NCI-H187 (cell line): Measurements from ENCODE around the gene LRRC37A.
A peak's percentile ranks its signal among the peaks of the same experiment; 100 is the strongest.
"Not testable (repeated sequence)": the region's sequence is repeated elsewhere in the genome, so short reads cannot be mapped to it uniquely, and the experiment has no call there.

ENCODE experiments used
- DNase-seq, 2 experiments: peaks; one replicate each; lab custom pipeline; 2025; lab: John Stamatoyannopoulos, UW

Gene LRRC37A

GRCh38 chr17:46294831-46295230 lies at the start of gene LRRC37A:
LRRC37A (plus strand) TSS chr17:46295131; CDS start chr17:46295134, 3 bp downstream.
- DNase-seq: not testable (repeated sequence)

DNA sequence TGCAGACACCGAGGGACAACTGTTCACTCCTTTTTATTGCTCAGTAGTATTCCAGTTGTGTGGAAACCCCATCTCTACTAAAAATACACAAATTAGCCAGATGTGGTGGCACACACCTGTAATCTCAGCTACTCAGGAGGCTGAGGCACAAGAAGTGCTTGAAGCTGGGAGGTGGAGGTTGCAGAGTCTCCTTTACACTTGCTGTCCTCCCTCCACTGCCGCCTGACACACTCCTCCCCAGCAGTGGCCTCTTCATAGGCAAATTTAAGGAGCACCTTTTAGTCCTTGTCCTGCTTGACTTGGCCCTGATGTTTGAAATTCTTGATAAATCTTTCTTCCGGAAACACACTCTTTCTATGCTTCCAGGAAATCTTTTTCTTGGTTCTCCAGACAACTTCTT lies 45.8 kb upstream of the LRRC37A start:
- not testable (repeated sequence) for DNase-seq

GRCh38 chr17:46252804-46253203 lies 42.1 kb upstream of the LRRC37A start:
- not testable (repeated sequence) for DNase-seq

DNA sequence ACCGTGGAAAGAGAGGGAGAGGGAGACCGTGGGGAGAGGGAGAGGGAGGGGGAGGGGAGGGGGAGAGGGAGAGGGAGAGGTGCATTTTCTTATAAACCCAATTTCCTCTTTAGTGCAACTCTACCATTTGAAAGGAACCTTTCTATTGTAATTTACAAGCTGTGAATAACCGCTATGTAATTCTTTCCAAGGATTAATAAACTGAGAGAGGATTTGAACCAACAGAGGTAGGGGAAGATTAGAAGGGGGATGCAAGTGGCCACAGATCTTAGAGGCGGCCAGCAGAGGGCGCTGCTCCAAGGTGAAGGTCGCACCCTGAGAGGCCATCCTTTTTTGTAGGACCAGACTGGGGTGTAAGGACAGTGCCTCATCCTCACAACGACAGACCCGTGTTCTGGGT lies 41.2 kb upstream of the LRRC37A start:
- DNase-seq: not testable (repeated sequence)

GRCh38 chr17:46254215-46254614 lies 40.7 kb upstream of the LRRC37A start:
- DNase-seq: not testable (repeated sequence)

- DNase-seq: not testable (repeated sequence)
Measured at GRCh38 chr17:46256369-46256768, 38.6 kb upstream of the LRRC37A start.

DNA sequence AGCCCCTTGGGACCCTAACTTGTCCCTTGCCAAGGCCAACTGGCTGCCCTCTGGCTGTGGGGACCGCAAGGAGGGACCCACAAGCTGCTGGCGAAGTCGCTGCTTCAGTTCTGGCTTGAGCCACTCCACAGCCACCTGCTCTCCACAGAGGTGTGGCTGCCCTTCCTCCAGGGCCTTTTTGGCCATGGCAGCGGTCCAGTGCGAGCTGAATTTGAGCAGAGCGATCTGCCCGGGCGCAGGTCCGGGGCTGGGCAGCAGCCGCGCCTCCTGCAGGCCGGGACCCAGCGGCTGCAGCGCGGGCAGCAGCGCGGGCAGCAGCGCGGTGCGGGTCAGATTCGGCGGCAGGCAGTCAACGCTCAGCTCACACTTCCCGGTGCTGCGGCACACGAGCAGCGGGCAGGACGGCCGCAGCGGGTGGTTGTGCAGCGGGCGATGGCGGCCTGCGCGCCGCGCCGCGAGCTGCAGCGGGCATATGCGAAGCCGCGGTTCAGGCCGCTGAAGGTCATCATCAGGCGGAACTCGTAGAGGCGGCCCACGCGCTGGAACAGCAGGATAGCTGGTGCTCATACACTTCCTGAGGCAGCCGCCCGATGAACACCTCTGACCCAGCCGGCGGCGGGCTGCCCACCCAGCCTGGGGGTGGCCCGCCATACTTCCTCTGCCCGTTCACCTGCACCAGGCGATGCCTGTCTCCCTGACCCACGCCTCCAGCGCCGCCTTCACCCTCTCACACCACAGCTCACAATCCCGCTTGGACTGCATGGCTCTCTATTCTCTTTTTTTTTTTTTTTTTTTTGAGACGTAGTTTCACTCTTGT lies 34.9 kb upstream of the LRRC37A start:
- not testable (repeated sequence) for DNase-seq

- no peak for DNase-seq
Measured at GRCh38 chr17:46262271-46262670, 32.7 kb upstream of the LRRC37A start.

- no peak for DNase-seq
Measured at GRCh38 chr17:46264456-46265198, 30.3 kb upstream of the LRRC37A start.

GRCh38 chr17:46266063-46266655 lies 28.8 kb upstream of the LRRC37A start:
- not testable (repeated sequence) for DNase-seq

- peak; percentile 59 to 78 for DNase-seq
Measured at GRCh38 chr17:46266656-46267544, 28.0 kb upstream of the LRRC37A start.

DNA sequence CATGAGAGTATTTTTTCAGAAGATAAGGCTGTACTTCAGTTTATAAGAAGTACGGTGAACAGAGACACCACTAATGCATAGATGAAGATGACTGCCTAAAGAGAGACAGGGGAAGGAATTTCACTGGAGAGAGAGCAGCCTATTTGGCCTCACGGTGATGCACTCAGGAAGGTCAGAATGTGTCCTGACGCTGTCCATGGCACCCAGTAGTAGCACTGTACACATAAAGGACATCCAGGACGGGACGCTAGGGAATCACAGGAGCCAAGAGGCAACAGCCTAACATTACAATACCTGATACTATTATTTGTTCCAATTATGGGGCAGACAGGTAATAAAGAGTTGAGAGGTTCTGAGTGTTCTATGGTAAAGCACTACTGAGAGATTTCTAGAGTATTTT lies 24.9 kb upstream of the LRRC37A start:
- no peak for DNase-seq

- no peak for DNase-seq
Measured at GRCh38 chr17:46273541-46274236, 21.2 kb upstream of the LRRC37A start.

GRCh38 chr17:46274238-46274637 lies 20.7 kb upstream of the LRRC37A start:
- no peak for DNase-seq

- DNase-seq: not testable (repeated sequence)
Measured at GRCh38 chr17:46276728-46277479, 18.0 kb upstream of the LRRC37A start.

DNA sequence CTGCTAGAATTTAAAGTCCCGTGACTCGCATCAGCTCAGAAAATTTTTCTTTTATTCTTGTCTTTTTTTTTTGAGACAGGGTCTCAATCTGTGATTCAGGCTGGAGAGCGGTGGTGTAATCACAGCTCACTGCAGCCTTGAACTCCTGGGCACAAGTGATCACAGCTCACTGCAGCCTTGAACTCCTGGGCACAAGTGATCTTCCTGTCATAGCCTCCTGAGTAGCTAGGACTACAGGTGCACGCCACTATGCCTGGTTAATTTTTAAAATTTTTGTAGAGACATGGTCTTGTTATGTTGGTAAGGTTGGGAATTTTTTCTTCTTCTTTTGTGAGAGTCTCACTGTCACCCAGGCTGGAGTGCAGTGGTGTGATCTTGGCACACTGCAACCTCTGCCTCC lies 13.6 kb upstream of the LRRC37A start:
- not testable (repeated sequence) for DNase-seq

DNA sequence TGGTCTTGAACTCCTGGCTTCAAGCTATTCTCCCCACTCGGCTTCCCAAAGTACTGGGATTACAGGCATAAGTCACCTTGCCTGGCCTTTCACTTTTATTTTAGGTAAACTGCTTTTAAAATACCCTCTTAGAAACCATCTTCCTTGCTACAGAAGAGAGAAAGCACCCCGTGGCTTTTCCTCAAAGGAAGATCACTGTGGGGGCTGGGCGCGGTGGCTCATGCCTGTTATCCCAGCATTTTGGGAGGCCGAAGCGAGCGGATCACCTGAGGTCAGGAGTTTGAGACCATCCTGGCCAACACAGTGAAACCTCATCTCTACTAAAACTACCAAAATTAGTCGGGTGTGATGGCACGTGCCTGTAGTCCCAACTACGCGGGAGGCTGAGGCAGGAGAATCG lies 12.3 kb upstream of the LRRC37A start:
- not testable (repeated sequence) for DNase-seq

DNA sequence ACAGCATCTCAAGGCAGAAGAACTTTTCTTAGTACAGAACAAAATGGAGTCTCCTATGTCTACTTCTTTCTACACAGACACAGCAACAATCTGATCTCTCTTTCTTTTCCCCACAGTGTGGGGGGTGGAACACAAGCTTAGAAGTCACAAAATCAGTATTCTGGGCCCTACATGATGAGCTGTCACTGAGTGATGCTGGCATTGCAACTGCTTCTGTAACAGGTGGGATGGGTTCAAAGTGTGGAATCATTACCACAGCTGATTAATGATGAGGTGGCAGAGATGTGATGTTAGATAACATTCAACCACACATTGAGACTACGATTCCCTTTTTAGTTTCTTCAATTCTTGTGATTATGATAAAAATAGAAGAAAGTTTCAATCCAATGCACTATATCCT lies 10.5 kb upstream of the LRRC37A start:
- not testable (repeated sequence) for DNase-seq

DNA sequence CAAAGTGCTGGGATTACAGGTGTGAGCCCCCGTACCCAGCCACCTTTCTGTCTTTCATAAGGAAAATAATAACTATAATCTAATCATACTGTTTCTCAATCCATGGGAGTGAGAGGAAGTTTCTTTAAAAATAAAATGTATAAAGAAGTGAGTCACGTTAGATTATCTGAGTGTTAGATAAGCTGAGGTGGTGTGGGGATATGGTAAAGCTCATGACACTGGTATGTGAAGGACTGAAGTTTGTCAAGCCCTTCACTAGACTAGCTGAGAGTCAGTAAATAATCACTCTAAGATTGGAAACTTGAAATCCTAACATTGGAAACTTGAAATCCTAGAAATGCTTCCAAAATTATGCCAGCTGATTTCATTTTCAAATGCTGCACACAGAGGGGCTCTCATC lies 9.4 kb upstream of the LRRC37A start:
- not testable (repeated sequence) for DNase-seq

DNA sequence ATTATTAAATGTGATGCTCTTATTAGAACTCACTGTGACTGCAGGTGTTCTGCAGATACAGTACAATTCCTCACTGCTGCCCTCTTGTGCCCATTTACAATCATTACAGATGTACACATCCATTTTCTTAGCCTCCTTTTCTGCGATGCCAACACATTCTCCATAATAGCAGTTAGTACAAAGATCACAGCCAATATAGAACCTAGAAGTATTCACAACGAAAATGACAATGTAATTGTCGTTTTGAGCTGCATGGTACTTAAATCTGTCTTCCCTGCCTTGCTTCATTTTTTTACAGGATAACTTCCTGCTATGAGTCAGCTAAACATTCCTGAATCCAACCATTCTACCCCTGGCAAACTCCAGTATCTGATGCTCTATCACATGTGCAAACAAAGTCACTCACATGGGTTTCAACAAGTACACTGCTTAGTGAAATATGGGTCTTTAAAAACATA lies 8.1 kb upstream of the LRRC37A start:
- peak; percentile 7 to 33 for DNase-seq
